Measurements from ENCODE around the gene RAB40A. TPM values are rescaled to one million over a fixed set of nuclear protein-coding genes. Genes with fewer than 3 reads are reported as not detected.
A peak's percentile ranks its signal among the peaks of the same experiment; 100 is the strongest.
"Not testable (repeated sequence)": the region's sequence is repeated elsewhere in the genome, so short reads cannot be mapped to it uniquely, and the experiment has no call there.

Gene RAB40A
- total RNA-seq, 1 experiment from 2014 or later: 0.17 TPM

GRCh38 chrX:103464774-103465117, 54.5 kb downstream of the RAB40A start:
- ATAC-seq (peak; percentile 91), DNase-seq (ENCODE audit: low spot score) (peak; percentile 74)
- peak; percentile 38; the same call in 1 of the 2 replicates for TF ChIP-seq CTCF (IDR thresholded peaks at IDR 0.05)
- no peak for TF ChIP-seq ZBTB43 (CRISPR knock-in tag; IDR thresholded peaks at IDR 0.05)
- H3K27me3 Mint-ChIP-seq (ENCODE audit: low read depth): peaks cover 3% of the 10 kb centered on the region; the same call in 1 of the 2 replicates
- peaks cover 5% of the 10 kb centered on the region; the same call in 1 of the 2 replicates for H3K9me3 Mint-ChIP-seq
- no peak overlapping the region for H3K27ac Mint-ChIP-seq
- ChIA-PET POLR2A (interaction anchor here (1.2 kb wide), 1 partner anchor 87 kb away, joined by 3 read pairs; no protein-coding TSS in a partner anchor), CTCF (interaction anchor here (0.8 to 2.1 kb wide), 20 partner anchors 15 to 513 kb away, joined by 3 to 17 read pairs (median 6); partner anchors contain the start of genes TCEAL7 and TCEAL9)
- H3K4me3 Mint-ChIP-seq: peak overlapping the region; percentile 45
- peaks cover 20% of the 10 kb centered on the region for H3K36me3 Mint-ChIP-seq
- peaks cover 13% of the 10 kb centered on the region for H3K4me1 Mint-ChIP-seq

GRCh38 chrX:103464072-103464773, 55.1 kb downstream of the RAB40A start:
- ATAC-seq (peak; percentile 82), DNase-seq (ENCODE audit: low spot score) (peak; percentile 21)
- no peak overlapping the region for H3K27ac Mint-ChIP-seq
- H3K4me3 Mint-ChIP-seq: peak overlapping the region; percentile 45
- peaks cover 13% of the 10 kb centered on the region for H3K4me1 Mint-ChIP-seq
- ChIA-PET CTCF (interaction anchor here (0.6 to 2.1 kb wide), 44 partner anchors 8 to 513 kb away, joined by 3 to 17 read pairs (median 4); partner anchors contain the start of genes BEX2, BEX4, TCEAL7 and TCEAL9), POLR2A (interaction anchor here (0.7 to 1.2 kb wide), 4 partner anchors 60 to 134 kb away, joined by 3 to 5 read pairs (median 3); no protein-coding TSS in a partner anchor)
- H3K9me3 Mint-ChIP-seq: peaks cover 10% of the 10 kb centered on the region
- peaks cover 24% of the 10 kb centered on the region for H3K36me3 Mint-ChIP-seq
- peaks cover 3% of the 10 kb centered on the region; the same call in 1 of the 2 replicates for H3K27me3 Mint-ChIP-seq (ENCODE audit: low read depth)
- 0 out of 2 replicates have a peak, but pooled peaks have one; percentile 7 for TF ChIP-seq CTCF (IDR thresholded peaks at IDR 0.05)
- no peak for TF ChIP-seq ATF2 (CRISPR knock-in tag; IDR thresholded peaks at IDR 0.05; ENCODE audit: borderline replicate concordance, low read depth)

GRCh38 chrX:103461156-103461555, 58.1 kb downstream of the RAB40A start:
- ChIA-PET CTCF (no interaction called here), POLR2A (no interaction called here)
- no peak for ATAC-seq
- Mint-ChIP-seq H3K9me3 (peaks cover 15% of the 10 kb centered on the region), H3K27ac (no peak overlapping the region), H3K4me1 (peaks cover 13% of the 10 kb centered on the region), H3K4me3 (no peak overlapping the region), H3K36me3 (peaks cover 29% of the 10 kb centered on the region), H3K27me3 (ENCODE audit: low read depth) (peaks cover 3% of the 10 kb centered on the region; the same call in 1 of the 2 replicates)
- TF ChIP-seq PREB (CRISPR knock-in tag; IDR thresholded peaks at IDR 0.05; ENCODE audit: borderline replicate concordance): no peak
- TF ChIP-seq PRRX2 (CRISPR knock-in tag; IDR thresholded peaks at IDR 0.05): no peak
- TF ChIP-seq CDX4 (CRISPR knock-in tag; IDR thresholded peaks at IDR 0.05; ENCODE audit: borderline replicate concordance): no peak
- TF ChIP-seq CBFB (CRISPR knock-in tag; IDR thresholded peaks at IDR 0.05; ENCODE audit: low read depth): no peak
- TF ChIP-seq NR2C2 (CRISPR knock-in tag; IDR thresholded peaks at IDR 0.05): no peak
- no peak for TF ChIP-seq CTCF (IDR thresholded peaks at IDR 0.05)
- no peak for TF ChIP-seq MAX (CRISPR knock-in tag; IDR thresholded peaks at IDR 0.05)
- no peak for TF ChIP-seq GABPB1 (CRISPR knock-in tag; IDR thresholded peaks at IDR 0.05)
- DNase-seq (ENCODE audit: low spot score): no peak

GRCh38 chrX:103460001-103460755, 59.1 kb downstream of the RAB40A start:
- CTCF ChIA-PET; H3K27ac Mint-ChIP-seq; DNase-seq (ENCODE audit: low spot score); H3K27me3 Mint-ChIP-seq (ENCODE audit: low read depth); H3K4me3 Mint-ChIP-seq; POLR2A ChIA-PET; ATAC-seq: not testable (repeated sequence)
- Mint-ChIP-seq H3K4me1 (peaks cover 13% of the 10 kb centered on the region), H3K36me3 (peaks cover 29% of the 10 kb centered on the region), H3K9me3 (peaks cover 15% of the 10 kb centered on the region)

Measured in WTC11 (cell line).